ENCODE data around the gene CRB2.

The CRB2 gene

GRCh38 chr9:123377211-123377971, 21.4 kb downstream of the CRB2 start:
- no peak for DNase-seq (ENCODE audit: extremely low read depth in 1 of 2, low read depth in 1 of 2)

DNA sequence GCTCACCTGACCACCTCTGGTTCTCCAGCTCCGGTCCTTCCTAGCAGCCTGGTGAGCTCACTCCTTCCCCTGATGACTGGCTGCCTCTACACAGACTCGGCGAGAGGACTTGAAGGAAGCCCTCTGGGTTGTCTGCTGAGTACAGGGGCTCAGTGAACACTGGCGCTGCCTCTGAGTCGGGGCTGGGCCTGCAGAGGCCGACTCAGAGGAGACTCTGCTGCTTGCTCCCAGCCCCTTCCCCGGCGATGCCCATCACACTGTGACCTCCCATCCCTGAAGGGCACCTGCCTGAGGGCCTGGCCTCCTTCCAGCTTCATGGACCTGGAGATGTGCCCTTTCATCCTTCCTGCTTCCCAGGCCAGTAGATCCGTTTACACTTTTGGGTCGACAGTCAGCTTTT, 22.0 kb downstream of the CRB2 start:
- no peak for DNase-seq (ENCODE audit: extremely low read depth in 1 of 2, low read depth in 1 of 2)

- no peak for DNase-seq (ENCODE audit: extremely low read depth in 1 of 2, low read depth in 1 of 2)
These were observed 23.1 kb downstream of the CRB2 start for GRCh38 chr9:123378956-123379660.

- no peak for DNase-seq (ENCODE audit: extremely low read depth in 1 of 2, low read depth in 1 of 2)
These were observed 25.1 kb downstream of the CRB2 start for GRCh38 chr9:123380852-123381705.

DNA sequence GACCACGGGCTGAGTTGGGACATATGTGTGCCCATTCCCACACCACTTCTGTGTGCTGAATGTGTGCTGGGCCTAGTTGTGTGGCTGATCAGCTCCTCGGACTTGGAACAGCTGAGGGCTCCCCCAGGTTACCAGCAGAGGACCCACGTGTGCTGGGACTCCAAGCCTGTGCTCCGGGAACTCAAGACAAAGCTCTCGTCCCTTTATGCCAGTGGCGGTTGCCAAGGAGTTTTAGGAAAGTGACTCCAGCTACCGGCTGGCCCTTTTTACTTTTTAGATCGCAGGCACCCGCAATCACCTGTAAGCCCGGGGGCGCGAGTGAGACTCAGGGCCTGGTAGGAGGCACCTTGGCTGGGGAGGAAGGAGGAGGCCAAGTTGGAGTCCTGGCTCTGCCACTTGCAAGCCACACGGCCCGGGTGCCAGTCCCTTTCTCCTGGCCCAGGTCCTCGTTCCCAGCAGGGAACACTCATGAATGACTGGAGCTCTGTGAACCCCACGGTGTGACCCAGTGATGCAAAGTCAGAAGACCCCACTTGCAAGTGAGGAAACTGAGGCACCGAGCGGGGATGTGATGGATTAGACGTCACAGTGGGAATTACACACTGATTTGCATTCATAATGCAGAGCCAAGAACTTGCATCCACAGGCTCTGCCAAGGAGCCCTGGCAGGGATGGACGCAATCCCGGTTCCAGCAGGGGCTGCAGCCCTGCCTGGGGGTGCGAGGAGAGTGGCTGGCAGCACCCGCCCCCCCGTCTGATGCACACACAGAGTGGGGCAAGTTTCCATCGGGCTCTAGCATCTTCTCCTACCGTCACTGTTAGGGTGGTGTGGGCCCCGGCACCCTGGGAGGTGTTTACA, 26.9 kb downstream of the CRB2 start:
- DNase-seq (ENCODE audit: extremely low read depth in 1 of 2, low read depth in 1 of 2) = no peak

- DNase-seq (ENCODE audit: extremely low read depth in 1 of 2, low read depth in 1 of 2) = no peak
These were observed 27.6 kb downstream of the CRB2 start for GRCh38 chr9:123383512-123384170.

- DNase-seq (ENCODE audit: extremely low read depth in 1 of 2, low read depth in 1 of 2) = no peak
These were observed 31.7 kb downstream of the CRB2 start for GRCh38 chr9:123387686-123388085.

GRCh38 chr9:123389070-123389469, 33.1 kb downstream of the CRB2 start:
- DNase-seq (ENCODE audit: extremely low read depth in 1 of 2, low read depth in 1 of 2) = no peak

DNA sequence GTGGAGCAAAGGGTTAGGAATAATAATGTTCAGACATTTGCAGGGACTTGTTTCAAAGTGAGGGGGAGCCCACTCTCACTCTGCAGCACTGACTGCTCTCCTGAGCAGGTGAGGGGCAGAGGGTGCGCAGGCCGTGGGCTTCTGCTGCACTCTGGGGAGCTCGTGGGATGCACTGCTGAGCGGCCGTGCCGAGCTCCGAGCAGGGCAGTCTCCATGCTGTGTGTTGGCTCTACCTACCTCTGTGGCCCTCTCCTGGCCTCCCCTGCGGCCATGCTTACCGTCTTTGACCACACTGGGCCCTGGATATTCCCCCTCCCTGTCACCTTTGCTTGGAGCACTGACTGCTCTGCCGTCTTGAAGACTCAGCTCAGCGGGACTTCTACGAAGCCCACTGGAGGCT, 33.7 kb downstream of the CRB2 start:
- DNase-seq (ENCODE audit: extremely low read depth in 1 of 2, low read depth in 1 of 2) = no peak

- no peak for DNase-seq (ENCODE audit: extremely low read depth in 1 of 2, low read depth in 1 of 2)
These were observed 34.5 kb downstream of the CRB2 start for GRCh38 chr9:123390337-123391135.

DNA sequence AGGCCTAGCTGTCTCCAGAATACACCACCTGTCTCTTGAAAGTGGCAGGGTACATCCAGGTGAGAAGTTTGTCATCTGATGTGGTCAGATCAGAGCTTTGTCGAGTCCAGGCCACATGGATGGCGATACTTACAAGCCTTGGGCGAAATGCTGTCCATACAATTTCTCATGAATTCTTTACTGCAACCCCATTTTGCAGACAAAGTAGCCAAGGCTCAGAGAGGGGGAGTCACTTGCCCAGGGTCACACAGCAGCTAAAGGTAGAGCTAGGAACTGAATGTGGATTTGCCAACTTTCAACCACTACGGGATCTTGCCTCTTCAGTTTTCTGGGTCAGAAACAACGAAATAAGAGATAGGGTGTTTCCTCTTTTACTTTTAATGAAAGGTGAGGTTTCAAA, 35.2 kb downstream of the CRB2 start:
- no peak for DNase-seq (ENCODE audit: extremely low read depth in 1 of 2, low read depth in 1 of 2)

- DNase-seq (ENCODE audit: extremely low read depth in 1 of 2, low read depth in 1 of 2) = no peak
These were observed 35.9 kb downstream of the CRB2 start for GRCh38 chr9:123391946-123392345.

GRCh38 chr9:123392802-123393201, 36.8 kb downstream of the CRB2 start:
- DNase-seq (ENCODE audit: extremely low read depth in 1 of 2, low read depth in 1 of 2) = no peak

GRCh38 chr9:123394291-123395235, 38.6 kb downstream of the CRB2 start:
- no peak for DNase-seq (ENCODE audit: extremely low read depth in 1 of 2, low read depth in 1 of 2)

DNA sequence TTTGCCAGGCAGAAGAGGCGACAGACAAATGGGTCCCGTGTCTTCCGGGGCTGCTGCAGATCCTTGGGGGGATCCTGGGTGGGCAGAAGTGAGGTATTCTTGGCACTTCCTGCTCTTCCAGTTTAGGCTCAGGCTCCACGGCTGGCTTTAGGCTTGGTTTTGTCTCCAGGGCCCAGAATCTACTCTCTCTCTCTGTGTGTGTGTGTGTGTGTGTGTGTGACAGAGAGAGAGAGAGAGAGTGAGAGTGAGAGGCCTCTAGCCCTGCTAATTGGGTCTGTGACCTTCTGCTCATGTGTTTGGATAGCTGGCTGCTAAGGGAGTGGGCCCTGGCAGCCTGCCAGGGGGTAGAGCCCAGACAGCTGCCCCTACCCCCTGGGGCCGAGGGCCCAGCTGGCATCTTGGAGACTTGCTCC, 39.3 kb downstream of the CRB2 start:
- DNase-seq (ENCODE audit: extremely low read depth in 1 of 2, low read depth in 1 of 2) = no peak

GRCh38 chr9:123395689-123396511, 39.9 kb downstream of the CRB2 start:
- no peak for DNase-seq (ENCODE audit: extremely low read depth in 1 of 2, low read depth in 1 of 2)

GRCh38 chr9:123397975-123398374, 42.0 kb downstream of the CRB2 start:
- DNase-seq (ENCODE audit: extremely low read depth in 1 of 2, low read depth in 1 of 2) = no peak
